HG02759 (cell line): Measurements from ENCODE around the gene AAMP.
"Not testable (repeated sequence)": the region's sequence is repeated elsewhere in the genome, so short reads cannot be mapped to it uniquely, and the experiment has no call there.

Source experiments
- ATAC-seq: cut with Tn5 transposase; IDR thresholded peaks from one replicate; pipeline ENCODE4 v1.9.1; 2021; ENCODE audit warnings: mild to moderate bottlenecking, moderate library complexity; ENCODE audit not compliant: unreplicated experiment

AAMP gene, protein sequence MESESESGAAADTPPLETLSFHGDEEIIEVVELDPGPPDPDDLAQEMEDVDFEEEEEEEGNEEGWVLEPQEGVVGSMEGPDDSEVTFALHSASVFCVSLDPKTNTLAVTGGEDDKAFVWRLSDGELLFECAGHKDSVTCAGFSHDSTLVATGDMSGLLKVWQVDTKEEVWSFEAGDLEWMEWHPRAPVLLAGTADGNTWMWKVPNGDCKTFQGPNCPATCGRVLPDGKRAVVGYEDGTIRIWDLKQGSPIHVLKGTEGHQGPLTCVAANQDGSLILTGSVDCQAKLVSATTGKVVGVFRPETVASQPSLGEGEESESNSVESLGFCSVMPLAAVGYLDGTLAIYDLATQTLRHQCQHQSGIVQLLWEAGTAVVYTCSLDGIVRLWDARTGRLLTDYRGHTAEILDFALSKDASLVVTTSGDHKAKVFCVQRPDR

DNA sequence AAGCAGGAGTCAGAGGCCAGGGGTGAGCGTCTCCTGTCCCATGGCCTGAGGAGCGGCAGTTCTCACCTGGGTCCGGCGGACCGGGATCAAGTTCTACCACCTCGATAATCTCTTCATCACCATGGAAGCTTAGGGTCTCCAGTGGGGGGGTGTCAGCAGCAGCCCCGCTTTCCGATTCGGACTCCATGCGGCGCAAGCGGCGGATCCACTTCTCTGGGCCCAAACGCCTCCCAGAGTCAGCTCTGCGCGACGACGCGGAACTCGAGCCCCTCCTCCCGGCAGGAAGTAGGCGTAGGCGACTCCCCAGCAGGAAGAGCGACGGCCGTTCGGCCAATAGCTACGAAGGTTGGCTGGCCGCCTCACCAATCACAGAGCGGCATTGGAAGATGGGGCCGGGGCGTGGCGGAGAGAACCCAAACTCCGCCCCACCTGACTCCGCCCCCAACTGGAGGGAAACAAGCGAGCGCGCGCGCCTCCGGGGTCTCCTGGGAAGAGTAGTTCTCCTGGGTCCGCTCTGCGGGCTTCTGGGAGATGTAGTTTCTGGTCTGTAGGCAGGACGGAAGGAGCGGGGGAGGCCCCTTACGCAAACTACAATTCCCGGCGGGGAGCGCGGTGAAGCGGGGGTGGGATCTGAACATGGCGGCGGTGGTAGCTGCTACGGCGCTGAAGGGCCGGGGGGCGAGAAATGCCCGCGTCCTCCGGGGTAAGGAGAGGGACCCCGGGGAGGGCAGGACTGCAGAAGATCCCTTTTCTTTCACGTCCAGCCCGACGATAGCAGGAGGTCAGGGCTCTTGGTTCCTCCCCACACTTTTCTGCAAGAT, at the start of gene AAMP, which contains the start of gene PNKD:
AAMP (minus strand) TSS at position 238 of the 821 bp plus-strand sequence; CDS start at position 187, 51 bp downstream.
PNKD (plus strand) TSS at position 620 of the 821 bp plus-strand sequence; CDS start at position 637, 17 bp downstream.
- ATAC-seq, result peak; percentile 89

DNA sequence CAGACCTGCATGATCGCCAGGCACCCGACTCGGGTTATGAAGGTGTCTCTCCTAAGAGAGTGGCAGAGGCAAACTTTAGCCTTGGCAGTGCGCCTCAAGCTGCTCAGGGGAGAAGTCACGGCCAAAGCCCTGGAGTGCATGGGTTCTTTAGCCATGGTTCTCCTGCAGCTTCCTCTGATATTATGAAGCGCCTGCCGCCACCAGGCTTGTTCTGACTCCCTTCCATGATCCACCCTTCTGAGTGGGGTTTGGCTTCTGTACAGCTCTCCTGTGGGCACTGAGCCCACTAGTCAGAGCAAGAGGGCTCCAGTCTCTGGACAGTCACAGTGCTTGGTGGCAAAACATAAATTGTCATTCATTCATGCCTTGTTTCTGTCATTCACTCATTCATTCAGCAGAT, 48.3 kb upstream of the AAMP start:
- ATAC-seq, result no peak

DNA sequence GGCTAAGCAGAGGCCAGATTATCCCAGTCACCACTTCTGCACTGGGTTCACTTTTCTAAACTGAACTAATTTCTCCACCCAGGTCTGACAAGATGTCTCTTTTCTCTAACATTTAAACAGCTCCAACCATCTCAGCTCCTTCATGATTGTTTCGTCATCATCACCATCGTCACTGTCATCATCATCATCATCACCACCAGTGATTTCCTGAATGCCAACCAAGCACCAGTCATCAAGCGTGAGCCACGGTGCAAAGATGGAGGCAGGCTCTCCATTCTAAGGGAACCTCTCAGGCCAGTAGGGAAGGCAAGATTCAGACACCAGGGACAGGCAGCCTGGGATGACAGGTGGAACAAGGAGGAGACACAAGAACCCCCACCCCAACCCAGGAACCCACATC, 47.9 kb upstream of the AAMP start:
- no peak for ATAC-seq

DNA sequence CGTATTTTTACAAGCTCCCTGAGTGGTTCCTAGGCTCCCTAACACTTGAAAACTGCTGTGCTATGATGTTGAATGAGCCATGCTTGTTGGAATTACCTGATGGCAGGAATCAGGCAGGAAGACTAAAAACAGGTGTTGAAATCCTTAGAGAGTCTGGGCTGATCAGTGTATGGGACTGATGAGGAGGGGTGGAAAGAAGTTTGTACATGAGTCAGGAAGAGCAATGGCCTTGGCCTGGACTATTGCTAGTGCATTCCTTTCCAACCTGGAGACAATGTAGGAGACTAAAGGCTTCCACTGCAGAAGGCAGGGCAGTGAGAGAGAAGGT, 47.3 kb upstream of the AAMP start:
- ATAC-seq, result no peak

GRCh38 chr2:218315397-218315796, 45.5 kb upstream of the AAMP start:
- ATAC-seq, result no peak

DNA sequence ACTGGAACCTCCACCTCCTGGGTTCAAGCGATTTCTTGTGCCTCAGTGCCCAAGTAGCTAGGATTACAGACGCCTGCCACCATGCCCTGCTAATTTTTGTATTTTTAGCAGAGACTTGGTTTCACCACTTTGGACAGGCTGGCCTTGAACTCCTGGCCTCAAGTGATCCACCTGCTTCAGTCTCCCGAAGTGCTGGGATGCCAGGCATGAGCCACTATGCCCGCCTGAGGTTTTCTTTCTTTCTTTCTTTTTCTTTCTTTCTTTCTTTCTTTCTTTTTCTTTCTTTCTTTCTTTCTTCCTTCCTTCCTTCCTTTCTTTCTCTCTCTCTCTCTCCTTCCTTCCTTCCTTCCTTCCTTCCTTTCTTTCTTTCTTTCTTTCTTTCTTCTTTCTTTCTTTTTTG, 44.8 kb upstream of the AAMP start:
- ATAC-seq, result not testable (repeated sequence)

DNA sequence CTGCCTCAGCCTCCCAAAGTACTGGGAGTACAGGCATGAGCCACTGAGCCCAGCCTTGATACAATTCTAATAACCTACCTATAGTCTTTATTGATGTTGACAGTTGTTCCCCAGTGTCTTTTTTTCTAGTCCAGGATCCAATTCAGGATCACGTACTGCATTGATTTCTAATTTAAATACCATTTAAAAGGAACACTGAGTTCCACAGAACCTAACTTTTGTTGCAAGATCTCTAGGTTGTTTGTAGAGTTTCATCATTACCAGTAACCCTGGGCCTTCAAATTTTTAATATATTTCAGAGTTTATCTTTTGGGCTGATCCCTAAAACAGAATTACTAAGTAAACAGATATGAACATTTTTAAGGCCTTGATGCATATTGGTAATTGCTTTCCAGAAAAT, 43.4 kb upstream of the AAMP start:
- ATAC-seq, result no peak

- ATAC-seq, result no peak
Observed at GRCh38 chr2:218312267-218312756, 42.4 kb upstream of the AAMP start.

GRCh38 chr2:218311541-218312266, 41.8 kb upstream of the AAMP start:
- not testable (repeated sequence) for ATAC-seq

- no peak for ATAC-seq
Observed at GRCh38 chr2:218310853-218311540, 41.1 kb upstream of the AAMP start.

DNA sequence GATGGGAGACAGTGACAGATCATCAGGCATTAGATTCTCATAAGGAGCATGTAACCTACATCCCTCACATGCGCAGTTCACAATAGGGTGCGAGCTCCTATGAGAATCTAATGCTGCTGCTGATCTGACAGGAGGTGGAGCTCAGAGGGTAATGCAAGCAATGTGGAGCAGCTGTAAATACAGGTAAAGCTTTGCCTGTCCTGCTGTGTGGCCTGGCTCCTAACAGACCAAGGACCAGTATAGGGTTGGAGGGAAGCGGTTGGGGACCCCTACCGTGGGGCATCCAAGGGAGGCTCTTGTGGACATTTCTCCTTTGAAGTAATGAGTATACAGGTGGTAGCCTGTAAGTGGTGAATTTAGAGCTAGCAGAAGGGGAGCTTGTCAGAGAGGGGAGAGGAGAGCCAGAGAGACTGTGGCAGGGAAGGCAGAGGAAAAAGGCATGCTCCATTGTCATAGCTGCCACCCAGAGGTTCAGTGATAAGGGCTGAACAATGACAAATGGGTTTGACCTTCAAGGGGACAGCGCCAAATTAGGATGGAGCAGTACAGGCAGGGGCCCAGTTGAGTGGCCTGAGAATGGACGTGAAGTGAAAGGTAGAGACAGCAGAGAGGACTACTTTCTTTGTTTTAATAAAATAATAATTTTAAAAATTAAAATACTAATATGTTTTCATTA, 37.6 kb upstream of the AAMP start:
- no peak for ATAC-seq

DNA sequence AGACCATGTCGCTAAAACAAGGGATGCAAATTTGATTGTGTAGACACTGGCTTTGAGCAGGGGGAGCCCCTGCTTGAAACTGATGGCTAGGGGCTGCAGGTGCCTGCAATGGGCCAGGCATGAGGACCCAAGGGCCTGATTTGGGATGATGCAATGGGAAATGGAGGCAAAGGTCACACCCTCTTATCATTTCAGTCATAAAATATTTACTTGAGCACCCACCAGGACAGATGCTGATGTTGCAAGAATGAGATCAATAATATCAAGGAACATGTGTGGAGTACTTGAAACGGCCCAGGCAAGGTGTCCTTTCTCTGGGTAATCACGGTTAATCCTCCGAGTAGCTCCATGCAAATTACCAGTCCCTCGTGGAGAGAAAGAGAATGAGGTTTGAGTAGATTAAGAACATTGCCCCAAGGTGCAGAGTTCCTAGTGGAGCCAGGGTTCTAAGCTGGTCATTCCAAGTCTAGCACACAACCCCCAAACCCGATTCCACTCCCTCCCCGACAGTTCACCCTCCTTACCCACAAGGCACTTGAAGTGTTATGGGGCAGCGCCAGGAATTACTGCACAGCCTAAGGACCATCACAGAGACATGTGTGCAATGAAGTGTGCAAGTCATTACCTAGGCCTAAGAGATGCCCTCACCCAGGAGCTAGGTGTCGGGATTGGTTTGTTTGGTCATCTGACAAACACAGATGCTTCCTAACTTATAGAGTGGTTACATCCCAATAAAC, 36.4 kb upstream of the AAMP start:
- no peak for ATAC-seq

DNA sequence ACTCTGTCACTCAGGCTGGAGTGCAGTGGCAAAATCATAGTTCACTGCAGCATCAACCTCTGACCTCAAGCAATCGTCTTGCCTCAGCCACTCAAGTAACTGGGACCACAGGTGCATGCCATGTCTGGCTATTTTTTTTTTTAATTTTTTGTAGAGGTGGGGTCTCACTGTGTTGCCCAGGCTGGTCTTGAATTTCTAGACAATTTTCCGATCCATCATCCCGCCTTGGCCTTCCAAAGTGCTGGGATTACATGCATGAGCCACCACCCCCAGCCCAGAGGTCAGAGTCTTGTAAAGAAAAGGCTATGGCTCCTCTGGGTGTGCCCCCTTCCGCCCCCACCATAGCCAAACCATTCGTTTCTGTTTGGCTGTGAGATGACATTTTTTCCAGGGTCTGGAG, 35.4 kb upstream of the AAMP start:
- no peak for ATAC-seq

DNA sequence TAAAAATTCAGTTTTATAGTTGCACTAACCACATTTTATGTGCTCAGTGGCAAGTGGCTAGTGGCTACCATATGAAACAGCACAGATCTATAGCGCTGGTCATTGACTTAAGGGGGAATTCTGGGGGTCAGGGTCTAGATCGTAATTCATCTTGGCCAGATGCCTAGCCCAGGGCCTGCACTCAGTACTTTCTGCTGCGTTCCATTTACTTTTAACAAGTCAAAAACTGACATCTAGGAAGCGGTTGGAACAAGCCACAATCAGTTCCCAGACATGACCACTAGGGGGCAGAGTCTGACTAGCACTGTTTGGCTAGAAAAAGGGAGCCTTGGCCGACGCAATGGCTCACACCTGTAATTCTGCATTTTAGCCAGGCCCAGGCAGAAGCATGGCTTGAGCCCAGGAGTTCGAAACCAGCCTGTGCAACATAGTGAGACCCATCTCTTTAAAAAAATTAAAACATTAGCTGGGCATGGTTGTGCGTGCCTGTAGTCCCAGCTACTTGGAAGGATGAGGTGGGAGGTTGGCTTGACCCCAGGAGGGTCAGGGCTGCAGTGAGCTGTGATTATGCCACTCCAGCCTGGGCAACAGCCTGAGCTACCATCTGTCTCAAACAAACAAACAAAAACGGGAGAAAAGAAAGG, 31.4 kb upstream of the AAMP start:
- ATAC-seq, result peak; percentile 80

DNA sequence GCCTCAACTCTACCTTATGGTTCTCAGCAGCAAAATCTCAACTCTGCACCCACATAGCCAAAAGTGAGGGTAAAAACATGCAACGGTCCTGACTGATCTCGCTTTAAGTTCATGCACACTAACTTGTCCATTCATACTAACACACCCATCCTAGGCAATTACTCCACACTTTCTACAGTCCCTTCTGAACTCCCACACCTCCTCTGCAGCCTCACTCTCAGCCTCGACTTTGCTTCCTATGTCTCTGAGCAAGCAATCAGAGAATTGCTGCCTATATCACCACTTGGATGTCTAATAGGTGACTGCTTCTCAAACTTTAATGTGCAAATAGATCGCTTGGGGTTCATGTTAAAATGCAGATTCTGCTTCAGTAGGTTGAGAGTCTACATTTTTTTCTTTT, 30.2 kb upstream of the AAMP start:
- ATAC-seq, result no peak

- ATAC-seq, result no peak
Observed at GRCh38 chr2:218298314-218298875, 28.5 kb upstream of the AAMP start.

DNA sequence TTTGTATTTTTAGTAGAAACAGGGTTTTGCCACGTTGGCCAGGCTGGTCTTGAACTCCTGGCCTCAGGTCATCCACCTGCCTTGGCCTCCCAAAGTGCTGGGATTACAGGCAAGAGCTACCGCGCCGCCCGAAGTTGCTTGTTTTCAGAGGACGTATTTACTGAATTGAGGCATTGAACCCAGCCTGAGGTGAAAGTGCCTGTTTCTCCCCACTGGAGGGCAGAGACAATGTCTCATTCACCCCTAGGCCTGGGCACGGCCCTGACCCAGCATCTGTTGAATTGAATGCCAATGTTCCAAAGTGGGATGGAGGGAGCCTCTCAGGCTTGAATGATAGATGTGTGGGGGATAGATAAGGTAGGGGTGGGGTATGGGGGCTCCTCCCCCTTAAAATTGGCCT, 26.9 kb upstream of the AAMP start:
- no peak for ATAC-seq

- ATAC-seq, result no peak
Observed at GRCh38 chr2:218296200-218296599, 26.3 kb upstream of the AAMP start.

DNA sequence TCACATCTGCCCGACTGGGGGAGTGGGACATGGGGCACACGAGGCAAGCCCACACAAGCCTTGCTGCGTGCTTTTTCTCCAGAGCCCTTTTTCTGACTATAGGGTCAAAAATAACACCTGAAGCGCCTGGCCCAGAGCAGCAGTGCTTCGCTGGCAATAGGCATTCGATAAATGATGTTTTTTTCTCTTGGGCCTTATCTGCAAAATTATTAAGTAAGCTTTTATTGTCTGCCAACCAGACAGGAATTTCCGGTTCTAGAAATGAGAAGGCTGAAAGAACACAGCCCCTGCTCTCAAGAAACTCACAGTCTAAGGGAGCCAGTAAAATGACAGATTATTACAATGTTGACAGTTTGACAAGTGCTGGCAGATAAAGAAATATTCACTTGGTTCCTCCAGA, 25.1 kb upstream of the AAMP start:
- no peak for ATAC-seq
